Suppressor macrophage (primary cell): ENCODE data around the gene LINC00237.

ENCODE experiments used
- DNase-seq, 4 experiments: peaks; one replicate each; pipeline ENCODE4 v3.0.0-alpha.2; 2020 to 2022

Gene LINC00237

DNA sequence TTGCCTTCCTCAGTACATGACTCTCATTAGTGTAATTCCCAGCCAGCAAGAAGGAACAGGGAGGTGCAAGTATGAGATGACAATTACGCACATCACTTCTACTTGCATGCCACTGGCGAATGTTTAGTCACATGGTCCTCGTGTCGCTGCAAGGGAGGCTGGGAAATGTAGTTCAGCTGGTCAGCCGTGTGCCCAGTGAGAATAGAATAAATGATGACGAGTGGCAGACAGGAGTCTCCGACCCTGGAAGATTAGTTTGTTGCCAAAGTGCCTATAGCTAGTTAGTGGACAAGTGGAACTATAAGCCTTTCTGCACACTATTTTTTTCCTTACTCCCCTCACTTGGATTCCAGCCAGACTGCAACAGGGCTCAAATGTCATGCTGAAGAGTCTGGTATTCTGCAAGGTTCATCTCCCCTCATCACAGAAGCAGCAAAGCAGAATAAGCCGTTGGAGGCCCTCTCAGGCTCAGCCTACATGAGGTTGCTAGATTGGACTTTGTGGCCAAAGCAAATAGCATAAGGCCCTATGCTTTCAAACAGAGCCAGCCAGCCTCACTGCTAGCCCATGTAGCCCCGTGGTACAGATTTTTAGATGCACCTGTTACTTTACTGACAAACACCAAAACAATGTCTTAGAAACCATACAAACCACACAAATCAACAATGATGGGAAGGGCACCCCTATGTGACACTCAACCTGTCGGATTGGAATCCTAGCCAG is 9.7 kb downstream of the LINC00237 start:
- DNase-seq = peak; percentile 28 to 62 (median 56)

DNA sequence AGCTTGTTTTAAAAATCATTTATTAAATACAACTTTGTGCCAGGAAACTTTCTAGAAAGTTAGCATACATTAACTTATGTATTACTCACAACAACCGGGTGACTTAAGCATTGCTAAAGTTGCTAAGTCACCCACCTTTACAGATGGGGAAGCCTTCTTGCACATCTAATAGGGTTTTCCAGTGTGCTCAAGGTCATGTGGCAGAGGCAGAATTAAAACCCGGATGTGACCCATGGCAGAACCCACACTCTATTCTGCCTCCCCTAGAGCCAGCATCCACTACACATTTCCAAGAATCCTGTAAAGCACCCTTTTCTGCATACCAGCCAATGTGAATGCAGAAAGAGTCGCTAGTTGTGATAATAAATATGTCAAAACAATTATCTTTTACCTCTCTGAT is 13.4 kb downstream of the LINC00237 start:
- peak in 1 of 4 experiments; percentile 14 for DNase-seq

DNA sequence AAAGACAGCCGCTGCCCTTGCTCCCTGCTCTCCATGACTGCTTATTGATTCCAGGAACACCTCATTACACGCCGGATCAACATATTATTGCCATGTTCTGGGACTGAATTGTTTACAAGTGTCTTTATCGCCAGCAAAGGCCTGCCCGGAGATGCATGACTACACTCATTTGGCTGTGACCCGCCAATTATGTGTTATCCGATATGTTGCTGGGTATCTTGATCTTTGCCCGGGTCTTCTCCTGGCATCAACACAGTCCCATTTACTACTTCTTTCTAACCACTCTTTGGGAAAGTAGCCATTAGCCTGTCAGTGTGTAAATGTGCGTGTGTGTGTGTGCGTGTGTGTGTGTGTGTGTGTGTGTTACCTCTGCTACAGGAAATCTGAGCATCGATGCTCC is 15.4 kb downstream of the LINC00237 start:
- no peak for DNase-seq

DNA sequence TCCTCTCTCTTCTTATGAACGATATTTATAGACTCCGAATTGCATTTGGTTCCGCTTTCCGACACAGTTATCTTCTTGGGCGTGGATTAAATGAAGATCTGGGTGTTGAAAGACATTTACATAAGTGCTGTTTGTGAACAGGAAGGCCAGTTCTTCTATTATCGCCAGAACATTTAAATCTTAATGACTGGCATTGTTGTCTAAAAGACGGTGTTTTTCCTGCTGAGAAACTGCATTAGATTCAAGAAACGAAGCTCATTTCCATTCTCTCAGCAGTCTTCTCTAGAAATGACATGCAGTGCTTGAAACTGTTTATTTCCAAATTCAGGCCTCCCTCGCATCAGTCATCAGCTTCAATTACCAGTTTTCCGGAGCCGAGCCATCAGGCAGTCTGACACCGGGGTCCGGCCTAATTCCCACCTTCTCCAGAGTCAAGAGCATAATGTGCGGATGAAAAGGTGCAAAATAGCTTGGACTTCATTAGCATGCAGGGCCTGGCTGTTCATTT is 16.0 kb downstream of the LINC00237 start:
- DNase-seq = peak; percentile 33 to 64 (median 55)

DNA sequence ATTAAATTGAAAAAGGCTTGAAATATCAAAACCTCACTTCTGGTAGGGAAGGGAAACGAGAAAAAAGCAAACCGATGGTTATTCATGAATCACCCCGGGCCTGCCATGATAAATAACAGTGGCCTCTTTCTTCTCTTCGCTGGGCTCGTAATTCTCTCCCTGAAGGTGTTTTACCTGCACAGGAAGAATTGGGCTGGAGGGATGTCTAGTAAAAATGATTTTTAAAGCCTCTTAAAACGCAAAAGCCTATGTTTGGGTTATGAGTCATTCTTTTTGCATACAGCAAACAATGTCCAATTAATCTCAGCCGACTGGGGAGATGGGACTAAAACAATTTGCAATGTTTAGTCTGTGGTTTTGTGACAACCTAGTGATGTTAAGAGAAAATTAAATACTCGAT is 16.8 kb downstream of the LINC00237 start:
- no peak for DNase-seq

- DNase-seq = no peak
These were observed 18.2 kb downstream of the LINC00237 start for GRCh38 chr20:21087862-21088540.

DNA sequence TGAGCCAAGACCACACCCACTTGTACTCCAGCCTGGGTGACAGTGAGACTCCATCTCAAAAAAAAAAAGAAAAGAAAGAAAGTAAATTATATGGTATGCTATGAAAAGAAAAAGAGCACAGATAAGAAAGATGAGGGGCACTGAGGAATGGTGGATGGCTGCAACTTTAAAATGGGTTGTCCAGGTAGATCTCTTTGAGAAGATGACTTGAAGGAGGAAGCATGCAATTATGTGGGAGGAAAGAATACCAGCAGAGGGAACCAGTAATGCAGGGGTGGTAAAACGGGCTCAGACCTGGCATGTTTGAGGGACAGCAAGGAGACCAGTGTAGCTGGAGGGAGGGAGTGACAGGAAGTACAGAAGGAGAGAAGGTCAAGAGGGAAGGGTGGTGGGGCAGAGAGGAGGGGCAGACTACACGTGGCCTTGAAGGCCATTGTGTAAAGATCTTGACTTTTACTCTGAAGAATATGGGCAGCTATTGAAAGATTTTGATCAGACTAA is 22.3 kb downstream of the LINC00237 start:
- DNase-seq = no peak

DNA sequence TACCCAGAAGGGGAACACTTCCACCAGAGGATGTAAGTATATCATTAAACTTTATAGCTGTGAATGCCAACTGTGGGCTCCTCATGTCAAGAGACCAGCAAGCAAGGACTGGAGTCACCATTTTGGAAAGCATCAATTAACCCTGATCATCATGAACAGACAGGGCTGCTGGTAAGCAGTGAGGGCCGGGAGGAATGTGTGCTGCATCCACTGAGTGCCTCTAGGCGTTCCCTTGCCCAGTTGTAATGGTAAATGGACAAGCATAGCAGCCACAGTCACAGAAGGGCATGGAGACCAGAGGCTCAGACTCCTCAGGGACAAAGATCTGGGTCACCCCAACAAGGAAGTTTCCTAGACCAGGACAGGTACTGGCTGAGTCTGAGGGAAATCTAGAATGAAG is 23.6 kb downstream of the LINC00237 start:
- DNase-seq = no peak

DNA sequence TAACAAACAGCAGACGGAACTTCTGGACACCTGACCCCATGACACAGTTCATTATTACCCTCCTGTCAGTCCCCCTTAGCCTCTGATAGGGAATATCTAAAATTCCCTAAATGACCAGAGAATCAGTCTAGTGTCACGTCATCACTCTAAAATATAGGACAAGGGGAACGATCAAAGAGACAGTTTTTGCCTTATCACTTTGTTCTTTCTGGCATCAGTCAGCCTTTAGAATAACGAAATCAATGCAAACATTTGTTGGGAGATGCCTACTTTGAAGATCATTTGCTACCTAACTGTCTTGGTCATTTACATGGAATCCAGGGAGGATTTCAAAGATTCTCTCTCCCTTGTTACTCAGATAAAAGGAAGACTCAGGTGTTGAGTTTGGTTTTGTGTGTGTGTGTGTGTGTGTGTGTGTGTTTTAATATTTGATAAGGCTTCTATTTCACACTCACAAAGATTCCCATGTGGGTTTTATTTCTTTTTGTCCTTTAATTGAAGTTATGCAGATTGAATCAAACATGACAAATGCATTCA is 28.3 kb downstream of the LINC00237 start:
- no peak for DNase-seq

- no peak for DNase-seq
These were observed 30.1 kb downstream of the LINC00237 start for GRCh38 chr20:21076073-21076472.

DNA sequence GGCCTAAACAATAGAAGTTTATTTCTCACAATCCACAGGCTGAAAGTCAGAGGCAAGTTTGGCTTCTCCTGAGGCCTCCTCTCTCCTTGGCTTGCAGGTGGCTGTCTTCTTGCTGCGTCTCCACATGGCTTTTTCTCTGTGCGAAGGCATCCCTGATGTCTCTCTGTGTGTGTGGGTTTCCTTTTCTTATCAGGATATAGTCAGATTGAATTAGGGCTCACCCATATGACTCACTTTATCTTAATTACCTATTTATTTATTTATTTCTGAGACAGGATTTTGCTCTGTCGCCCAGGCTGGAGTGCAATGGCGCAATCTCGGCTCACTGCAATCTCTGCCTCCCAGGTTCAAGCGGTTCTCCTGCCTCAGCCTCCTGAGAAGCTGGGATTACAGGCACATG is 30.7 kb downstream of the LINC00237 start:
- DNase-seq = no peak

DNA sequence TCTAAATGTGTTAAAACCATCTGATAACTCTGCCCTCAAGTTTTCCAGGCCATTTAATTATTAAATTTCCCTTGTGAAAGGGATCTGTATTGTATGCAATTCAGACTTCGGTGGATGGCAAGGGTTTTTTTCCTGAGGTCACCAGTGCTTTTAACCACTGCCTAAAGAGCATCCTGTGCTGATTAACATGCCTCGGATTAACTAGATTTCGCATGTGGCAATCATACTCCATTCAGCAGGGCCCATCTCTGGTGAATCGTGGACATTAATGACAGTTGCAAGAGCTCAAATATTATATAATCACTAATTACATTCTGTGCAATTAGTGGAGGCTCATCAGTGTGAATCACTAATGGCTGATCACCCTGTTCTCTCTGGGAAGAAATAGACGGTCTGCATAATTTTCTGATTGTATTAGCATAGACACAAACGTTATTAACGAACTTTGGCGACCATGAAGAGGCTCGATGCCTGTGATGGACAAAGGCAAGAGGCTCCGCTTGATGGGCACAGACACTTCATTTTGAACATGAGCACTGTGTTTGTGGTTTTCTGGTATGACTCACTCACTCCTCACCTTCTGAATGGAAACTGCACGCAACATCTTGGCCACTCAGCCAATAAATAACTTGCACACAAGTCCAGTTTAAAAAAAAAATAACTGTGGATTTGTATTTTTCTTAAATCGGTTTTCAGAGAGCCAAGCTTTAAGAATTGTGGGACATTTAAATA is 31.4 kb downstream of the LINC00237 start:
- no peak for DNase-seq

GRCh38 chr20:21067255-21067654 is 38.9 kb downstream of the LINC00237 start:
- DNase-seq = no peak

GRCh38 chr20:21064924-21065323 is 41.2 kb downstream of the LINC00237 start:
- no peak for DNase-seq

GRCh38 chr20:21063276-21063675 is 42.9 kb downstream of the LINC00237 start:
- no peak for DNase-seq

DNA sequence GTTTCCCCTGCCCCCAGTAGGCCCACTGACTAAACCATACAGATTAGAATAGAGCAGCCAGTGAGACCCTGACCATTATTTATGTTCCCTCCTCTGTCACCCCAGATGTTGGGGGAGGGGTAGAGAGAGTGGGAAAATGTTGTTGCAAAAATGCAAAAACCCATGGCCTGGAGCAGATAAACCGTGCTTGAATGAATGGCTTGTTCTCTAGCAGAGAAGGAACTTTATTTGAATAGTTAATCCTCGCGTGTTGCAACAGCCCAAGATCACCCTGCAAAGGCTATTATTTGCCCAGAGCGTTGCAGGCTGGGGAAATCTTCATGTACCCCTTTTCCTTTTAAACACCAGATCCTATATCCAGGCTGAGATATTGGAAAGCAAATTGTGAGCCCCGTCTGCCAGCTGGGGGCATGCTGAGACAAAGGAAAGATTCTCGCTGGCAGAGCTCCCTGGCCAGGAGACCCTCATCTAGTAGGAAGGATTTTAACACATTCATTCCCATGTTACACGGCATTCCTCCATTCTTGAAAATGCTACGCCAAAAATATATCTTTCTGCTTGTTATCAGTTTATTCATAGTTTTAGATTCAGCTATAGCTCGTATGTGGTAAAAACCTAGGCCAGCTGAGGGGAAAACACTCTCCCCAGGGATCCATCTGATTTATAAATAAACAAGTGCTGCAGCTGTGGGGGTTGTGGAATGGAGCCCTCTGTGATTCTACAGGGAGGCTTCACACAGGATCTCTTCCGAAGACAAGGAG is 53.0 kb downstream of the LINC00237 start:
- no peak for DNase-seq

DNA sequence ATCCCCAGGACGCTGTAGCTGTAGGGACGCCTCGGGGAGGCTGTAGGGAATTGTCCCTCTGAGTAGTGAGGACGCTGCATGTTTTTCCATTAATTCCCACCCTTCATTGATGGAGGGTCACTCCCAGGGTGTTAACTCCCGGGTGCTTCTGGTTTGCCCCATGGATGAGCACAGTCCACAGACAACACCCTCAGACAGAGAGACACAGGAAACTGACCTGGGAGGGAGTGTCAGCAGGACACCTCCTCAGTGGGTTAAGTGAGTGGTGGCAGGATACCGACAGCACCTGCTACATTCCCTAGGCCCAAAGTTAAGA is 53.5 kb downstream of the LINC00237 start:
- DNase-seq = no peak

- no peak for DNase-seq
These were observed 53.9 kb downstream of the LINC00237 start for GRCh38 chr20:21052241-21052640.

- DNase-seq = no peak
These were observed 55.4 kb downstream of the LINC00237 start for GRCh38 chr20:21050710-21051109.

DNA sequence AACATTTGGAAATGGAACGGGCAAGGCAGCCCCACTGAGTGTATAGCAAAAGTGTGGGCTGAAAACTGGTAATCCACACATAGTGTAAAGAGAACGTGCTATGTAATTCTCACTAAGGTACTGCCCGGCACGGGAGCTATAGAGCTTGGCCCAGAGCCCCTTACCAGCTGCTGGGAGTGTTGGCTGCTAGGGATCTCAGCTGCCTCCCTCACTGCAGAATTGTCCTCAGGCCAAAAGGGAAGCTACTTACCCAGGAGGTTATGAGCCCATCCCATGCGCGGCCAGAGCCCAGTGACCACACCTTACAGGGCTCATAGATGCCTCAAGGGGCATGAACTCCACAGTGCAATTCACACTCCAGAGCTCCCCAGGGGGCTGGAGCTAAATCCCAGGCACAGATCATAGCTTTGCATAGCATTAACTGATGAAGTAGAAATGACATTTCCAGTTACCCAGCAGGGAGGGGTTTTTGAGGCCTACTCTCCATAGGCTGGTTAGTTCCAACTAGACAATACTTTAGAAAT is 56.8 kb downstream of the LINC00237 start:
- DNase-seq = no peak

GRCh38 chr20:21048841-21049273 is 57.3 kb downstream of the LINC00237 start:
- peak; percentile 50 to 80 (median 70) for DNase-seq

DNA sequence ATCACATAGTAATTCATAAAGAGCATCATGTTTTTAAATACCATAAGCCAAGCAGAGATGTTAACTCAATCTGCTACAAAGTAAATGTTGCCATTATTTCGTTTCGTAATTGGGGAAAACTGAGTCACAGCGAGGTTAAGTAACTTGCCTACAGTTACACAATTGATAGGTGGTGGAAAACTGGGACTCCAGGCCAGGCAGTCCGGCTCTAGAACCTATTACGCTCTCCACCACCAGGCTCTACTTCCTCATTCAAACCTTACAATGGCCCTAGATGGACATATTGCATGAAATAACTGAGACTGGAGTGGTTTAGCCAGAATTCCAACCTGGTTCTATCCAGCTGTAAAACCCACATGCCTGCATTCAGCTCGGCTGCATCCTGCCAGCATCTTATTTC is 58.2 kb downstream of the LINC00237 start:
- peak in 2 of 4 experiments; percentile 5 to 9 for DNase-seq
